GM19328 (cell line): ENCODE results near the gene MST1.

Source experiments
- ATAC-seq: cut with Tn5 transposase; IDR thresholded peaks from one replicate; pipeline ENCODE4 v1.9.1; 2021; ENCODE audit warnings: mild to moderate bottlenecking, moderate library complexity; ENCODE audit not compliant: unreplicated experiment

Gene MST1

DNA sequence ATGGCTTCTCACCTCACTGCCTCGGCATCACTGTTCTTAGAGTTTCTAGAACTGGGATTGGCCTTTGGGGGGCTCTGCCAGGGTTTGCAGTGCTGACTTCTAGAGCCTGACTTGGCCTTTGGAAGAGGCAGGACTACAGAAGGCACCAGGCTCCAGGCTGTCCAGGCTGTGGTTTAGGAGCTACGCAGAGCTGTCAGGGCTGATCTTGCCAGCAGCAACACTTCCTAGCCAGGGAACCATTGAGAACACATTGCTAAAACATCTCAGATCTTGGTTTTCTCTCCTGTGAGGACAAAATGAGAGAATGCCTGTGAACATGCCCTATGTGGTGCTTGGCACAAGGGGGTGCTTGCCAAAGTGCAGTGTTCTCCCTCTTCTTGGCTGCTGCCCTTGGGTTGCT lies 49.7 kb downstream of the MST1 start:
- ATAC-seq = no peak

DNA sequence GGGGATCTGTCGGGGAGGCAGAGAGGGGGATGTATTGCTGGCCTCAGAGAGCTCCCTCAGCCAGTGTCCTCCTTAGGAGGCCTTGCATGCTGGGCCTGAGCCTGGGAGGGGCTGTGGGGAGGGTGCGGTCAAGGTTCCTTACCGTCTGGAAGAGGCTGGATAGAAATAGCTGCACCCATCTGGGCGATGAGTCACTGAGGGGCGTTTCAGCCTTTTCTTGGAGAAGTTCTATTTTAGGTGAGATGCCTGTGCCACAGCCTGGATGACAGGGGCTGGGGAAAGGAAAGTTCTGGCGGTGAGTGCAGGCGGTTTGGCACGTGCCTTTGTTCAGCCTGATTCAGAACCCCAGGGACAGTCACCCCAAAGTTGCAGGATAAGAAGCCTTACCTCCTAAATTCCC lies 50.8 kb downstream of the MST1 start:
- ATAC-seq = no peak

DNA sequence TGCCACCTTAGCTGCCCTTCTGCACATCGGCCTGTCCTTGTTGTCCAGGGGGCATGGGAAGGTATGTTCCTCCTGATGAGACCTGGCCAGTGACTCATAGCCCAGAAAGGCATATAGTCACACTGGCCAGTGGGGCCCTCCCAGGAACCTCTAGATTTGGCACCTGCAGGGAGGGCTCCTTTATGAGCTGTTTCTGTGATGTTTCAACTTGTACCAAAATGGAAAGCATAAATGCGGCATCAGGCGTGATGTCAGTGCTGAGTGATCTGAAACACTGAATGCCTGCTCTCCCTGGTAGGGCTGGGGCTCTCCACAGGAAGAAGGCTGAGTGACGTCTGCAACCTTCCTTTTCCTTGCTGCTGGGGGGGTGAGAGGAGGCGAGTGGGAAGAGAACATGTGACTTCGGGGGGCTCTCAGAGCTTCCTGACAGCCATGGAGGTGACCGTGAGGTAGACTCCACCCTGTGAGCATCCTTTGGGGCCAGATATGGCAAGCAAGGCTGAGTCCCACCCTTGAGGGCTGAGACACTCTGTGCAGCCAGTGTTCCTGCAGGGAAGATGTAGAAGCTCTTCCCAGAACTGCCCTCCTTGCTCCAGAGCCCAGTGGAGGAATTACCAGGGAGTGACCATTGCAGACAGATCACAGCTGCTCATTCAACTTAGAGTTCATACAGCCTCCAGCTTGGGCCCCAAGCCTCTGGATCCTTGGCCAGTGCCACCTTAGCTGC lies 52.2 kb downstream of the MST1 start:
- no peak for ATAC-seq

DNA sequence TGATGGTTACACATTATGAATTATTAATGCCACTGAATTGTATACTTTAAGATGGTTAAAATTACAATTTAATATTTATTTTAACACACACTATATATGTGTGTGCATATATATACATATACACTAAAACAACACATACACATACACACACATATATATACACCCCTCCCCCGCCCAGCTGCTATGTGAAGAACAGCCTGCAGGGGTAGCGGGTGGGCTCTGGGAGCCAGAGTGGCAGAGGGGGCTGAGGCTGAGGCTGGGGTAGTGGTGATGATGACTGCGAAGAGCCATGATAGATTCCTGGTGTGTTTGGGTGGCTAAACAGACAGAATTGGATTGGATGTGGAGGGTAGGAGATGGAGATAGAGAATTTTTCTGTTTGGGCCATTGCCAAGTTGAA lies 54.5 kb downstream of the MST1 start:
- no peak for ATAC-seq
